CD8-positive, alpha-beta memory T cell (primary cell): ENCODE data around the gene DOK3. TPM values are rescaled to one million over a fixed set of nuclear protein-coding genes. Genes with fewer than 3 reads are reported as not detected.

Experiments
- CTCF ChIA-PET: fragments of 350-600 bp; sonication (Branson Sonifier 250); formaldehyde crosslinking; loops from one replicate; lab custom pipeline; 2021; ENCODE audit warnings: antibody characterized with exemption; lab: Charles Lee
- POLR2A ChIA-PET: fragments of 350-600 bp; sonication (Branson Sonifier 250); formaldehyde crosslinking; loops from one replicate; lab custom pipeline; 2021; ENCODE audit warnings: antibody characterized with exemption; lab: Charles Lee
- DNase-seq, 5 donors: peaks; one replicate each; pipeline versions ENCODE4 v3.0.0 to v3.0.0-alpha.2; 2020 to 2022; ENCODE audit warnings: mixed read lengths in 1 of 5
- H3K27ac ChIP-seq: one replicate; pipeline ENCODE4 v1.7.0; 2013; ENCODE audit warnings: low read depth, mild to moderate bottlenecking, low read length, moderate library complexity
- H3K27me3 ChIP-seq: 2 replicates; pipeline ENCODE4 v1.7.0; 2013; ENCODE audit warnings: low read length, mild to moderate bottlenecking; ENCODE audit not compliant: insufficient read depth, poor library complexity, severe bottlenecking
- H3K36me3 ChIP-seq: 2 replicates; pipeline ENCODE4 v1.7.0; 2013; ENCODE audit warnings: mild to moderate bottlenecking, low read length, moderate library complexity; ENCODE audit not compliant: insufficient read depth
- H3K4me1 ChIP-seq: 2 replicates; pipeline ENCODE4 v1.7.0; 2013; ENCODE audit warnings: mild to moderate bottlenecking, low read length, moderate library complexity; ENCODE audit not compliant: insufficient read depth
- H3K4me3 ChIP-seq: 2 replicates; pipeline ENCODE4 v1.7.0; 2013; ENCODE audit warnings: mild to moderate bottlenecking, low read length
- H3K9me3 ChIP-seq: 2 replicates; pipeline ENCODE4 v1.7.0; 2013; ENCODE audit warnings: mild to moderate bottlenecking, low read length
- H3K27ac Mint-ChIP-seq, 8 donors: one replicate each; pipeline ENCODE4 v1.8.0; 2020 to 2021; ENCODE audit warnings: mixed read lengths in 8 of 8, mild to moderate bottlenecking in 6 of 8, inconsistent platforms in 3 of 8, moderate library complexity in 3 of 8
- H3K27me3 Mint-ChIP-seq, 2 donors: one replicate each; pipeline ENCODE4 v1.8.0; 2020 to 2021; ENCODE audit warnings: mixed read lengths in 2 of 2, mild to moderate bottlenecking in 1 of 2, moderate library complexity in 1 of 2
- H3K36me3 Mint-ChIP-seq, 3 donors: one replicate each; pipeline ENCODE4 v1.8.0; 2020 to 2021; ENCODE audit warnings: mixed read lengths in 3 of 3, inconsistent platforms in 1 of 3, mild to moderate bottlenecking in 1 of 3
- H3K4me1 Mint-ChIP-seq, 3 donors: one replicate each; pipeline ENCODE4 v1.8.0; 2020 to 2021; ENCODE audit warnings: mixed read lengths in 3 of 3, inconsistent platforms in 1 of 3, mild to moderate bottlenecking in 1 of 3
- H3K4me3 Mint-ChIP-seq, 7 donors: one replicate each; pipeline ENCODE4 v1.8.0; 2020 to 2021; ENCODE audit warnings: mixed read lengths in 7 of 7, mild to moderate bottlenecking in 6 of 7, moderate library complexity in 4 of 7, inconsistent platforms in 2 of 7
- H3K9me3 Mint-ChIP-seq, 5 donors: one replicate each; pipeline ENCODE4 v1.8.0; 2020 to 2022; ENCODE audit warnings: mixed read lengths in 5 of 5, mild to moderate bottlenecking in 3 of 5, moderate library complexity in 2 of 5, inconsistent platforms in 1 of 5
- polyA plus RNA-seq: library from polyadenylated mRNA; unstranded; fragments of 300-500 nt; fragmentation: Illumina TruSeq; gene quantifications from one replicate; pipeline ENCODE4 v1.2.3, GENCODE V29; 2021
- total RNA-seq, 2 experiments: library from RNA; stranded (reverse); gene quantifications; one replicate each; pipeline ENCODE4 v1.2.3, GENCODE V29; 2021

DOK3 gene
- total and polyA plus RNA-seq, 3 experiments from 2014 or later = 0.08 to 5.1 (median 4.2) TPM

- H3K27ac ChIP-seq = no peak overlapping the region
- H3K36me3 Mint-ChIP-seq = peaks cover 3 to 57% (median 7%) of the 10 kb centered on the region in 3 donors
- H3K27ac Mint-ChIP-seq = peak overlapping the region in 1 of 8 donors; percentile 4
- H3K9me3 ChIP-seq = no peaks in the 10 kb centered on the region
- peaks cover 23% of the 10 kb centered on the region for H3K36me3 ChIP-seq
- H3K4me3 ChIP-seq = no peak overlapping the region
- H3K4me3 Mint-ChIP-seq = peak overlapping the region in 1 of 7 donors; percentile 58
- ChIA-PET CTCF (interaction anchor here (1.1 to 1.6 kb wide), 3 partner anchors 10 to 122 kb away, joined by 3 to 6 read pairs (median 3); no protein-coding TSS in a partner anchor), POLR2A (no interaction called here)
- H3K4me1 Mint-ChIP-seq = peaks cover 13 to 24% (median 17%) of the 10 kb centered on the region in 3 donors
- DNase-seq = peak in 1 of 5 donors; percentile 41
- no peaks in the 10 kb centered on the region for H3K9me3 Mint-ChIP-seq
- H3K27me3 Mint-ChIP-seq = no peaks in the 10 kb centered on the region
- peaks cover 8% of the 10 kb centered on the region for H3K4me1 ChIP-seq
- H3K27me3 ChIP-seq = no peaks in the 10 kb centered on the region
These were observed 1.6 kb upstream of the DOK3 start for GRCh38 chr5:177511181-177511580.

- peak in 1 of 5 donors; percentile 41 for DNase-seq
- H3K4me1 Mint-ChIP-seq = peaks cover 7 to 18% (median 12%) of the 10 kb centered on the region in 3 donors
- peaks cover 23% of the 10 kb centered on the region for H3K36me3 ChIP-seq
- no peak overlapping the region for H3K4me3 ChIP-seq
- H3K27me3 Mint-ChIP-seq = no peaks in the 10 kb centered on the region
- no peaks in the 10 kb centered on the region for H3K27me3 ChIP-seq
- peaks cover 3% of the 10 kb centered on the region for H3K4me1 ChIP-seq
- no peak overlapping the region for H3K4me3 Mint-ChIP-seq
- H3K9me3 Mint-ChIP-seq = no peaks in the 10 kb centered on the region
- peaks cover 2 to 53% (median 7%) of the 10 kb centered on the region in 3 donors for H3K36me3 Mint-ChIP-seq
- no peaks in the 10 kb centered on the region for H3K9me3 ChIP-seq
- H3K27ac Mint-ChIP-seq = peak overlapping the region in 2 of 8 donors; percentile 4 to 72
- H3K27ac ChIP-seq = no peak overlapping the region
- ChIA-PET POLR2A (interaction anchor here (0.5 kb wide), 1 partner anchor 88 kb away, joined by 4 read pairs; no protein-coding TSS in a partner anchor), CTCF (interaction anchor here (1.6 kb wide), 1 partner anchor 10 kb away, joined by 6 read pairs; no protein-coding TSS in a partner anchor)
These were observed 984 bp upstream of the DOK3 start for GRCh38 chr5:177510567-177511053.

- no peaks in the 10 kb centered on the region for H3K9me3 Mint-ChIP-seq
- peaks cover 23% of the 10 kb centered on the region for H3K36me3 ChIP-seq
- H3K9me3 ChIP-seq = no peaks in the 10 kb centered on the region
- no peaks in the 10 kb centered on the region for H3K27me3 Mint-ChIP-seq
- peak overlapping the region in 1 of 8 donors; percentile 43 for H3K27ac Mint-ChIP-seq
- peaks cover 2 to 13% (median 7%) of the 10 kb centered on the region in 3 donors for H3K4me1 Mint-ChIP-seq
- ChIA-PET POLR2A (interaction anchor here (0.5 kb wide), 1 partner anchor 88 kb away, joined by 4 read pairs; no protein-coding TSS in a partner anchor), CTCF (interaction anchor here (1.6 kb wide), 1 partner anchor 9 kb away, joined by 6 read pairs; no protein-coding TSS in a partner anchor)
- peak overlapping the region; percentile 24 for H3K27ac ChIP-seq
- no peak overlapping the region for H3K4me3 Mint-ChIP-seq
- no peak overlapping the region for H3K4me3 ChIP-seq
- H3K4me1 ChIP-seq = no peaks in the 10 kb centered on the region
- peaks cover 0 to 47% (median 4%) of the 10 kb centered on the region in 3 donors for H3K36me3 Mint-ChIP-seq
- no peak for DNase-seq
- no peaks in the 10 kb centered on the region for H3K27me3 ChIP-seq
These were observed 453 bp upstream of the DOK3 start for GRCh38 chr5:177509991-177510566.

- no peaks in the 10 kb centered on the region for H3K27me3 ChIP-seq
- peaks cover 0 to 37% (median 1%) of the 10 kb centered on the region in 3 donors for H3K36me3 Mint-ChIP-seq
- ChIA-PET POLR2A (no interaction called here), CTCF (interaction anchor here (1.3 to 5.5 kb wide), 2 partner anchors 53 to 119 kb away, joined by 5 to 27 read pairs; no protein-coding TSS in a partner anchor)
- peaks cover 23% of the 10 kb centered on the region for H3K36me3 ChIP-seq
- H3K27ac ChIP-seq = peak overlapping the region; percentile 57
- DNase-seq = no peak
- H3K9me3 ChIP-seq = no peaks in the 10 kb centered on the region
- H3K27ac Mint-ChIP-seq = no peak overlapping the region
- no peaks in the 10 kb centered on the region for H3K9me3 Mint-ChIP-seq
- H3K4me3 ChIP-seq = no peak overlapping the region
- no peaks in the 10 kb centered on the region for H3K4me1 ChIP-seq
- H3K4me1 Mint-ChIP-seq = peaks cover 0 to 6% (median 3%) of the 10 kb centered on the region in 3 donors
- no peak overlapping the region for H3K4me3 Mint-ChIP-seq
- no peaks in the 10 kb centered on the region for H3K27me3 Mint-ChIP-seq
These were observed 789 bp downstream of the DOK3 start for GRCh38 chr5:177508837-177509236.

- no peaks in the 10 kb centered on the region for H3K9me3 Mint-ChIP-seq
- peak overlapping the region; percentile 57 for H3K27ac ChIP-seq
- no peaks in the 10 kb centered on the region for H3K27me3 Mint-ChIP-seq
- H3K4me3 Mint-ChIP-seq = no peak overlapping the region
- H3K36me3 Mint-ChIP-seq = peaks cover 0 to 30% (median 0%) of the 10 kb centered on the region in 3 donors
- H3K27ac Mint-ChIP-seq = no peak overlapping the region
- ChIA-PET CTCF (interaction anchor here (1.3 to 5.5 kb wide), 2 partner anchors 53 to 118 kb away, joined by 5 to 27 read pairs; no protein-coding TSS in a partner anchor), POLR2A (no interaction called here)
- peaks cover 0 to 5% (median 0%) of the 10 kb centered on the region in 3 donors for H3K4me1 Mint-ChIP-seq
- no peak overlapping the region for H3K4me3 ChIP-seq
- no peaks in the 10 kb centered on the region for H3K4me1 ChIP-seq
- H3K27me3 ChIP-seq = no peaks in the 10 kb centered on the region
- H3K36me3 ChIP-seq = peaks cover 22% of the 10 kb centered on the region
- peak in 1 of 5 donors; percentile 43 for DNase-seq
- no peaks in the 10 kb centered on the region for H3K9me3 ChIP-seq
These were observed 1.4 kb downstream of the DOK3 start for GRCh38 chr5:177508221-177508611.

GRCh38 chr5:177507596-177508220, 1.9 kb downstream of the DOK3 start:
- CTCF ChIA-PET = interaction anchor here (1.0 to 5.5 kb wide), 2 partner anchors 36 to 117 kb away, joined by 3 to 27 read pairs; no protein-coding TSS in a partner anchor
- Histone ChIP-seq H3K27me3 (no peaks in the 10 kb centered on the region), H3K36me3 (peaks cover 17% of the 10 kb centered on the region), H3K4me3 (no peak overlapping the region), H3K27ac (no peak overlapping the region), H3K4me1 (no peaks in the 10 kb centered on the region), H3K9me3 (no peaks in the 10 kb centered on the region)
- POLR2A ChIA-PET = no interaction called here
- Mint-ChIP-seq H3K27ac (peak overlapping the region in 2 of 8 donors; percentile 13 to 58), H3K36me3 (peaks cover 0 to 25% (median 0%) of the 10 kb centered on the region in 3 donors), H3K4me3 (no peak overlapping the region), H3K27me3 (no peaks in the 10 kb centered on the region), H3K9me3 (no peaks in the 10 kb centered on the region), H3K4me1 (peaks cover 0 to 5% (median 0%) of the 10 kb centered on the region in 3 donors)
- peak in 1 of 5 donors; percentile 26 for DNase-seq

- no peaks in the 10 kb centered on the region for H3K9me3 ChIP-seq
- peak overlapping the region in 3 of 8 donors; percentile 2 to 37 (median 9) for H3K27ac Mint-ChIP-seq
- CTCF ChIA-PET = interaction anchor here (1.0 to 5.5 kb wide), 2 partner anchors 35 to 117 kb away, joined by 3 to 27 read pairs; no protein-coding TSS in a partner anchor
- H3K4me1 ChIP-seq = no peaks in the 10 kb centered on the region
- H3K36me3 Mint-ChIP-seq = peaks cover 0 to 20% (median 0%) of the 10 kb centered on the region in 3 donors
- H3K9me3 Mint-ChIP-seq = no peaks in the 10 kb centered on the region
- peaks cover 0 to 5% (median 0%) of the 10 kb centered on the region in 3 donors for H3K4me1 Mint-ChIP-seq
- H3K4me3 Mint-ChIP-seq = no peak overlapping the region
- POLR2A ChIA-PET = no interaction called here
- peaks cover 12% of the 10 kb centered on the region for H3K36me3 ChIP-seq
- no peak overlapping the region for H3K4me3 ChIP-seq
- no peaks in the 10 kb centered on the region for H3K27me3 ChIP-seq
- no peaks in the 10 kb centered on the region for H3K27me3 Mint-ChIP-seq
- DNase-seq = no peak
- no peak overlapping the region for H3K27ac ChIP-seq
These were observed 2.5 kb downstream of the DOK3 start for GRCh38 chr5:177507165-177507564.
